Glutamatergic neuron (in vitro differentiated cells): ENCODE data around the gene LYRM7. TPM values are rescaled to one million over a fixed set of nuclear protein-coding genes. Genes with fewer than 3 reads are reported as not detected.

Source experiments
- DNase-seq: peaks from one replicate; pipeline ENCODE4 v3.0.0; 2022
- H3K27ac Mint-ChIP-seq: one replicate; pipeline ENCODE4 v1.8.0; 2020; ENCODE audit warnings: mild to moderate bottlenecking, mixed read lengths, inconsistent platforms; ENCODE audit not compliant: unreplicated experiment
- H3K27me3 Mint-ChIP-seq: one replicate; pipeline ENCODE4 v1.8.0; 2020; ENCODE audit warnings: mild to moderate bottlenecking, moderate library complexity, mixed read lengths, inconsistent platforms; ENCODE audit not compliant: unreplicated experiment
- H3K36me3 Mint-ChIP-seq: one replicate; pipeline ENCODE4 v1.8.0; 2020; ENCODE audit warnings: mild to moderate bottlenecking, mixed read lengths, inconsistent platforms; ENCODE audit not compliant: unreplicated experiment
- H3K4me1 Mint-ChIP-seq: one replicate; pipeline ENCODE4 v1.8.0; 2020; ENCODE audit warnings: mild to moderate bottlenecking, low read depth, mixed read lengths, inconsistent platforms; ENCODE audit not compliant: unreplicated experiment
- H3K4me3 Mint-ChIP-seq: one replicate; pipeline ENCODE4 v1.8.0; 2020; ENCODE audit warnings: mild to moderate bottlenecking, mixed read lengths, inconsistent platforms; ENCODE audit not compliant: unreplicated experiment
- H3K9me3 Mint-ChIP-seq: one replicate; pipeline ENCODE4 v1.8.0; 2020; ENCODE audit warnings: mild to moderate bottlenecking, moderate library complexity, mixed read lengths, inconsistent platforms; ENCODE audit not compliant: unreplicated experiment
- CTCF ChIP-seq: fragments of 200-600 bp; sonication (generic); IDR thresholded peaks from one replicate; pipeline ENCODE4 v1.5.0; 2021; ENCODE audit not compliant: partially characterized antibody, unreplicated experiment
- total RNA-seq: library from RNA; stranded (reverse); fragmentation: NEBNext Ultra II Directional; extraction: Animal tissue kit (Norgen Biotek cat#: 25700); gene quantifications from one replicate; pipeline ENCODE4 v1.2.1, GENCODE V29; 2021; ENCODE audit not compliant: unreplicated experiment

LYRM7 gene
- total RNA-seq, 1 donor from 2014 or later, result 6.4 TPM

- no peak for DNase-seq
- Mint-ChIP-seq H3K27me3 (peaks cover 4% of the 10 kb centered on the region), H3K36me3 (no peaks in the 10 kb centered on the region), H3K4me3 (no peak overlapping the region), H3K9me3 (no peaks in the 10 kb centered on the region), H3K27ac (no peak overlapping the region), H3K4me1 (peaks cover 4% of the 10 kb centered on the region)
- TF ChIP-seq CTCF, result no peak
These were observed 56.2 kb downstream of the LYRM7 start for GRCh38 chr5:131226899-131227298.

GRCh38 chr5:131228646-131229045 is 57.9 kb downstream of the LYRM7 start:
- Mint-ChIP-seq H3K27ac (no peak overlapping the region), H3K9me3 (no peaks in the 10 kb centered on the region), H3K36me3 (no peaks in the 10 kb centered on the region), H3K27me3 (peaks cover 2% of the 10 kb centered on the region), H3K4me3 (no peak overlapping the region), H3K4me1 (peaks cover 4% of the 10 kb centered on the region)
- TF ChIP-seq CTCF, result no peak
- DNase-seq, result no peak

GRCh38 chr5:131229623-131230022 is 58.9 kb downstream of the LYRM7 start:
- no peak overlapping the region for H3K27ac Mint-ChIP-seq
- DNase-seq, result no peak
- TF ChIP-seq CTCF, result no peak
- no peaks in the 10 kb centered on the region for H3K36me3 Mint-ChIP-seq
- H3K27me3 Mint-ChIP-seq, result peaks cover 2% of the 10 kb centered on the region
- no peaks in the 10 kb centered on the region for H3K9me3 Mint-ChIP-seq
- H3K4me1 Mint-ChIP-seq, result peaks cover 4% of the 10 kb centered on the region
- H3K4me3 Mint-ChIP-seq, result no peak overlapping the region

GRCh38 chr5:131230406-131230805 is 59.7 kb downstream of the LYRM7 start:
- peaks cover 2% of the 10 kb centered on the region for H3K27me3 Mint-ChIP-seq
- H3K36me3 Mint-ChIP-seq, result no peaks in the 10 kb centered on the region
- peaks cover 4% of the 10 kb centered on the region for H3K4me1 Mint-ChIP-seq
- no peak for DNase-seq
- H3K4me3 Mint-ChIP-seq, result no peak overlapping the region
- H3K27ac Mint-ChIP-seq, result no peak overlapping the region
- no peaks in the 10 kb centered on the region for H3K9me3 Mint-ChIP-seq
- no peak for TF ChIP-seq CTCF

- DNase-seq, result no peak
- no peak for TF ChIP-seq CTCF
- Mint-ChIP-seq H3K36me3 (no peaks in the 10 kb centered on the region), H3K27me3 (no peaks in the 10 kb centered on the region), H3K4me3 (no peak overlapping the region), H3K9me3 (no peaks in the 10 kb centered on the region), H3K4me1 (no peaks in the 10 kb centered on the region), H3K27ac (no peak overlapping the region)
These were observed 68.9 kb downstream of the LYRM7 start for GRCh38 chr5:131239686-131240085.
